HepG2 (cell line): ENCODE data around the gene TSNAXIP1. TPM values are rescaled to one million over a fixed set of nuclear protein-coding genes. Genes with fewer than 3 reads are reported as not detected.

Experiments used
- AGO1 ChIP-seq: fragments of 200-400 bp; formaldehyde crosslinking; IDR thresholded peaks from 2 replicates; pipeline ENCODE4 v1.6.1; 2017; ENCODE audit warnings: mild to moderate bottlenecking, low read depth, low read length, moderate library complexity; ENCODE audit not compliant: poor library complexity, severe bottlenecking
- CEBPB ChIP-seq: IDR thresholded peaks from 2 replicates; pipeline ENCODE4 v1.6.1; 2011; ENCODE audit warnings: low read depth, low read length, improper control_type of control experiment, borderline replicate concordance
- HNF1A ChIP-seq, 2 experiments: sonication (generic) in 1 of 2; formaldehyde crosslinking in 1 of 2; IDR thresholded peaks; 2 replicates each; pipeline versions ENCODE4 v1.4.0 to v1.6.1; 2016 to 2020; ENCODE audit warnings: borderline replicate concordance in 1 of 2, low read depth in 1 of 2, mild to moderate bottlenecking in 1 of 2, missing genetic modification reagents in 1 of 2
- SOX6 ChIP-seq, 2 experiments: fragments of 450-650 bp in 1 of 2; sonication (generic) in 1 of 2; formaldehyde crosslinking in 1 of 2; IDR thresholded peaks; 2 replicates each; pipeline versions ENCODE4 v1.4.0 to v1.6.1; 2017 to 2020; ENCODE audit warnings: antibody characterized with exemption in 1 of 2, mild to moderate bottlenecking in 1 of 2, missing genetic modification reagents in 1 of 2
- ZBTB38 ChIP-seq: sonication (generic); formaldehyde crosslinking; IDR thresholded peaks from 2 replicates; pipeline ENCODE4 v1.5.1; 2020; ENCODE audit warnings: mild to moderate bottlenecking, missing genetic modification reagents
- ZNF326 ChIP-seq: sonication (generic); formaldehyde crosslinking; IDR thresholded peaks from 2 replicates; pipeline ENCODE4 v1.4.0; 2020; ENCODE audit warnings: missing genetic modification reagents, borderline replicate concordance
- ZNF746 ChIP-seq: sonication (generic); formaldehyde crosslinking; IDR thresholded peaks from 2 replicates; pipeline ENCODE4 v1.8.0; 2022; ENCODE audit warnings: mild to moderate bottlenecking, missing genetic modification reagents
- ZNF788 ChIP-seq: sonication (generic); formaldehyde crosslinking; IDR thresholded peaks from 2 replicates; pipeline ENCODE4 v1.5.0; 2020; ENCODE audit warnings: mild to moderate bottlenecking, missing genetic modification reagents, borderline replicate concordance
- polyA plus RNA-seq, 8 experiments: library from polyadenylated mRNA; depleted of rRNA in 3 of 8; stranded (reverse) in 7 of 8; unstranded in 1 of 8; fragments of >200 nt; fragmentation: Illumina TruSeq in 4 of 8; extraction: Trizol in 4 of 8; gene quantifications; 2 replicates each; pipeline versions ENCODE4 v1.2.1 to v1.2.3, GENCODE V29; 2011 to 2016; ENCODE audit warnings: low read depth in 4 of 8, missing spikeins in 1 of 8, mixed read lengths in 1 of 8; ENCODE audit not compliant: insufficient read depth in 1 of 8
- total RNA-seq, 5 experiments: library from RNA; depleted of rRNA; stranded (reverse); fragments of >200 nt; fragmentation: Illumina TruSeq; extraction: Trizol; gene quantifications; 2 replicates each; pipeline ENCODE4 v1.2.3, GENCODE V29; 2016; ENCODE audit warnings: low read depth in 1 of 5
- TF ChIP-seq, protein P1 (sequence below): sonication (generic); formaldehyde crosslinking; IDR thresholded peaks from 2 replicates; pipeline ENCODE4 v1.4.0; 2020; ENCODE audit warnings: missing genetic modification reagents, borderline replicate concordance
- TF ChIP-seq, protein P2 (sequence below): sonication (generic); formaldehyde crosslinking; IDR thresholded peaks from 2 replicates; pipeline ENCODE4 v1.4.0; 2020; ENCODE audit warnings: missing genetic modification reagents, borderline replicate concordance
- TF ChIP-seq, protein P3 (sequence below): sonication (generic); formaldehyde crosslinking; IDR thresholded peaks from 2 replicates; pipeline ENCODE4 v1.4.0; 2020; ENCODE audit warnings: mild to moderate bottlenecking, missing genetic modification reagents

Gene TSNAXIP1
- total and polyA plus RNA-seq, 2 of the 13 experiments (the other 11 are each of a cell fraction or from before 2014, with no cell fraction given) = 0.37 to 0.86 TPM

DNA sequence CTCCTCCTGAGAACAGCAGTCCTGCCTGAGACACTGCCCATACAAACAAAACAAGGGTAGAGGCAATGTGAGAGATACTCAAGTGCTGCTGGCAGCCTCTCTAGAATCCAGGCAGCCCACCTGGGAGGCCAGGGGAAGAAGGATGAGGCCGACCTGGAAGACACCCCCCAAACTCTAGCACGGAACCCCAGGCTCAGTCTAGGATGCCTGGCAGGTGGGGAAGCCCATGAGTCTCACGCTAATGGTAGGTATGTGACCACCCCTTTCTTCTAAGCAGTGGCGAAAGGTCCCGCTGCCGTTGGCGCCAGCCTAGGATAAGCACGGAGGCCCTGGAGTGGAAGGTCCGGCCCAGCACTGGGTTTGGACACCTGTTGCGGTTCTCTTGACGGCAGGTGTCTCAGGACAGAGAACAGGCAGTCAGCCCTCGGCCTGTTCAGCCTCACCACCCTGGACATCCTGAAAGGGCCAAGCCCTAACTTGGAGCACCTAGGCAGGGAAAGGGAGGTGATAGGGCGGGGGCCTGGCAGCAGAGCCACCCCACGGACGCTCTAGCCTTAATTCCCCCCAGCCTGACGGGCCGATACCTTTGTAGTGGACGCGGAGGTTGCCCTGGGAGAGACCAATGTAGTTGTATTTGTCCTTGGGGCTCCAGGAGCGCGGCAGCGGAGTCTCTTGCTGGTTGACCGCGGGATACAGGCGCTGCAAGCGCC, 816 bp upstream of the TSNAXIP1 start (continued):
- TF ChIP-seq HNF1A (IDR thresholded peaks at IDR 0.05; ENCODE audit: low read depth) = no peak
- no peak for TF ChIP-seq HNF1A (CRISPR knock-in tag; IDR thresholded peaks at IDR 0.05; ENCODE audit: borderline replicate concordance)
- TF ChIP-seq ZNF326 = no peak
- TF ChIP-seq, protein P1, sequence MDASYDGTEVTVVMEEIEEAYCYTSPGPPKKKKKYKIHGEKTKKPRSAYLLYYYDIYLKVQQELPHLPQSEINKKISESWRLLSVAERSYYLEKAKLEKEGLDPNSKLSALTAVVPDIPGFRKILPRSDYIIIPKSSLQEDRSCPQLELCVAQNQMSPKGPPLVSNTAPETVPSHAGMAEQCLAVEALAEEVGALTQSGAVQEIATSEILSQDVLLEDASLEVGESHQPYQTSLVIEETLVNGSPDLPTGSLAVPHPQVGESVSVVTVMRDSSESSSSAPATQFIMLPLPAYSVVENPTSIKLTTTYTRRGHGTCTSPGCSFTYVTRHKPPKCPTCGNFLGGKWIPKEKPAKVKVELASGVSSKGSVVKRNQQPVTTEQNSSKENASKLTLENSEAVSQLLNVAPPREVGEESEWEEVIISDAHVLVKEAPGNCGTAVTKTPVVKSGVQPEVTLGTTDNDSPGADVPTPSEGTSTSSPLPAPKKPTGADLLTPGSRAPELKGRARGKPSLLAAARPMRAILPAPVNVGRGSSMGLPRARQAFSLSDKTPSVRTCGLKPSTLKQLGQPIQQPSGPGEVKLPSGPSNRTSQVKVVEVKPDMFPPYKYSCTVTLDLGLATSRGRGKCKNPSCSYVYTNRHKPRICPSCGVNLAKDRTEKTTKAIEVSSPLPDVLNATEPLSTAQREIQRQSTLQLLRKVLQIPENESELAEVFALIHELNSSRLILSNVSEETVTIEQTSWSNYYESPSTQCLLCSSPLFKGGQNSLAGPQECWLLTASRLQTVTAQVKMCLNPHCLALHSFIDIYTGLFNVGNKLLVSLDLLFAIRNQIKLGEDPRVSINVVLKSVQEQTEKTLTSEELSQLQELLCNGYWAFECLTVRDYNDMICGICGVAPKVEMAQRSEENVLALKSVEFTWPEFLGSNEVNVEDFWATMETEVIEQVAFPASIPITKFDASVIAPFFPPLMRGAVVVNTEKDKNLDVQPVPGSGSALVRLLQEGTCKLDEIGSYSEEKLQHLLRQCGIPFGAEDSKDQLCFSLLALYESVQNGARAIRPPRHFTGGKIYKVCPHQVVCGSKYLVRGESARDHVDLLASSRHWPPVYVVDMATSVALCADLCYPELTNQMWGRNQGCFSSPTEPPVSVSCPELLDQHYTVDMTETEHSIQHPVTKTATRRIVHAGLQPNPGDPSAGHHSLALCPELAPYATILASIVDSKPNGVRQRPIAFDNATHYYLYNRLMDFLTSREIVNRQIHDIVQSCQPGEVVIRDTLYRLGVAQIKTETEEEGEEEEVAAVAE (CRISPR knock-in tag) = 0 out of 2 replicates have a peak, but pooled peaks have one; percentile 2
- TF ChIP-seq ZNF788 (CRISPR knock-in tag) = 0 out of 2 replicates have a peak, but pooled peaks have one; percentile 31
- TF ChIP-seq ZBTB38 (CRISPR knock-in tag) = no peak
- TF ChIP-seq, protein P2, sequence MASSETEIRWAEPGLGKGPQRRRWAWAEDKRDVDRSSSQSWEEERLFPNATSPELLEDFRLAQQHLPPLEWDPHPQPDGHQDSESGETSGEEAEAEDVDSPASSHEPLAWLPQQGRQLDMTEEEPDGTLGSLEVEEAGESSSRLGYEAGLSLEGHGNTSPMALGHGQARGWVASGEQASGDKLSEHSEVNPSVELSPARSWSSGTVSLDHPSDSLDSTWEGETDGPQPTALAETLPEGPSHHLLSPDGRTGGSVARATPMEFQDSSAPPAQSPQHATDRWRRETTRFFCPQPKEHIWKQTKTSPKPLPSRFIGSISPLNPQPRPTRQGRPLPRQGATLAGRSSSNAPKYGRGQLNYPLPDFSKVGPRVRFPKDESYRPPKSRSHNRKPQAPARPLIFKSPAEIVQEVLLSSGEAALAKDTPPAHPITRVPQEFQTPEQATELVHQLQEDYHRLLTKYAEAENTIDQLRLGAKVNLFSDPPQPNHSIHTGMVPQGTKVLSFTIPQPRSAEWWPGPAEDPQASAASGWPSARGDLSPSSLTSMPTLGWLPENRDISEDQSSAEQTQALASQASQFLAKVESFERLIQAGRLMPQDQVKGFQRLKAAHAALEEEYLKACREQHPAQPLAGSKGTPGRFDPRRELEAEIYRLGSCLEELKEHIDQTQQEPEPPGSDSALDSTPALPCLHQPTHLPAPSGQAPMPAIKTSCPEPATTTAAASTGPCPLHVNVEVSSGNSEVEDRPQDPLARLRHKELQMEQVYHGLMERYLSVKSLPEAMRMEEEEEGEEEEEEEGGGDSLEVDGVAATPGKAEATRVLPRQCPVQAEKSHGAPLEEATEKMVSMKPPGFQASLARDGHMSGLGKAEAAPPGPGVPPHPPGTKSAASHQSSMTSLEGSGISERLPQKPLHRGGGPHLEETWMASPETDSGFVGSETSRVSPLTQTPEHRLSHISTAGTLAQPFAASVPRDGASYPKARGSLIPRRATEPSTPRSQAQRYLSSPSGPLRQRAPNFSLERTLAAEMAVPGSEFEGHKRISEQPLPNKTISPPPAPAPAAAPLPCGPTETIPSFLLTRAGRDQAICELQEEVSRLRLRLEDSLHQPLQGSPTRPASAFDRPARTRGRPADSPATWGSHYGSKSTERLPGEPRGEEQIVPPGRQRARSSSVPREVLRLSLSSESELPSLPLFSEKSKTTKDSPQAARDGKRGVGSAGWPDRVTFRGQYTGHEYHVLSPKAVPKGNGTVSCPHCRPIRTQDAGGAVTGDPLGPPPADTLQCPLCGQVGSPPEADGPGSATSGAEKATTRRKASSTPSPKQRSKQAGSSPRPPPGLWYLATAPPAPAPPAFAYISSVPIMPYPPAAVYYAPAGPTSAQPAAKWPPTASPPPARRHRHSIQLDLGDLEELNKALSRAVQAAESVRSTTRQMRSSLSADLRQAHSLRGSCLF = no peak
- no peak for TF ChIP-seq CEBPB
- TF ChIP-seq, protein P3, sequence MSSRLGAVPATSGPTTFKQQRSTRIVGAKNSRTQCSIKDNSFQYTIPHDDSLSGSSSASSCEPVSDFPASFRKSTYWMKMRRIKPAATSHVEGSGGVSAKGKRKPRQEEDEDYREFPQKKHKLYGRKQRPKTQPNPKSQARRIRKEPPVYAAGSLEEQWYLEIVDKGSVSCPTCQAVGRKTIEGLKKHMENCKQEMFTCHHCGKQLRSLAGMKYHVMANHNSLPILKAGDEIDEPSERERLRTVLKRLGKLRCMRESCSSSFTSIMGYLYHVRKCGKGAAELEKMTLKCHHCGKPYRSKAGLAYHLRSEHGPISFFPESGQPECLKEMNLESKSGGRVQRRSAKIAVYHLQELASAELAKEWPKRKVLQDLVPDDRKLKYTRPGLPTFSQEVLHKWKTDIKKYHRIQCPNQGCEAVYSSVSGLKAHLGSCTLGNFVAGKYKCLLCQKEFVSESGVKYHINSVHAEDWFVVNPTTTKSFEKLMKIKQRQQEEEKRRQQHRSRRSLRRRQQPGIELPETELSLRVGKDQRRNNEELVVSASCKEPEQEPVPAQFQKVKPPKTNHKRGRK (CRISPR knock-in tag) = no peak
- no peak for TF ChIP-seq SOX6 (IDR thresholded peaks at IDR 0.05)
- TF ChIP-seq SOX6 (CRISPR knock-in tag; IDR thresholded peaks at IDR 0.05) = no peak
- TF ChIP-seq AGO1 = peak; percentile 13
- 0 out of 2 replicates have a peak, but pooled peaks have one; percentile 80 for TF ChIP-seq ZNF746 (CRISPR knock-in tag)
